GM18505 (cell line): ENCODE data around the gene DIP2B.

Experiments used
- ATAC-seq: cut with Tn5 transposase; IDR thresholded peaks from one replicate; pipeline ENCODE4 v1.9.1; 2021; ENCODE audit not compliant: unreplicated experiment
- POLR2A ChIP-seq: IDR thresholded peaks from 4 replicates; pipeline ENCODE4 v1.6.1; 2011; ENCODE audit warnings: borderline replicate concordance; ENCODE audit not compliant: insufficient read depth, insufficient read length; ENCODE audit errors: extremely low read depth

The DIP2B gene

DNA sequence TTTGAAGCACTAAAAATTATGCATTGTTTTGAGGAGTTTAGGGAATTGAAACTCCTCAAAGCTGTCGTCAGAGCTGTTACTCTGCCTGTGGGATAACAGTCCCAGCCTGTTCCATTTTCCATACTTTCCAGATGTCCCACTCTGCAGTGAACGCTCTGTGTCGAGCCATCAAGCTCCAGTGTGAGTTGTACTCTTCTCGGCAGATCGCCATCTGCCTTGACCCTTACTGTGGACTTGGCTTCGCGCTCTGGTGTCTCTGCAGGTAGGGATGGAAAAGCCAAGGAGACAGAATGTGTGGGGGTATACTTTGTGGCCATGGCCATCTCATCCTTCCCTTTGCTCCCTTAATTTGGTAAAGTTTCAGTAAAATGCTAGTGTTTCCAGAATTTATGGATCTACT, 223.6 kb downstream of the DIP2B start:
- TF ChIP-seq POLR2A = no peak
- no peak for ATAC-seq

DNA sequence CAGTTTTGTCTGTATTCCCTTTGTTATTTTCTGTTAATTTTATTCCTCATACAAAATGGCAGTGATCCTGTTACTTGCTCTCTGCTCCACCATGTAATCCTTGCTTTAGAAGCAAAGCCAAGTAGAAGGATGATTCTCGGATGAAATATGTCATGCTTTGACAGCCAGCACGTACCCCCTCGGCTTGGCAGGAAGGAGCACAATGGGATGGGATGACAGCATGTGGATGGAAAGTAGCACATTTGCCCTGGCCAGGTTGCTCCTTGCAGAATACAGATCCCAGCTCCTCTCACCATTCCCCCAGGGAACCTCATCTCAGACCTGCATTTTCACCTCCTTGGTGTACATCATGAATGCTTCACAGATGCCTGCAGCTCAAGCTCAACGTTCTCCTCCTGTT, 224.1 kb downstream of the DIP2B start:
- TF ChIP-seq POLR2A = no peak

DNA sequence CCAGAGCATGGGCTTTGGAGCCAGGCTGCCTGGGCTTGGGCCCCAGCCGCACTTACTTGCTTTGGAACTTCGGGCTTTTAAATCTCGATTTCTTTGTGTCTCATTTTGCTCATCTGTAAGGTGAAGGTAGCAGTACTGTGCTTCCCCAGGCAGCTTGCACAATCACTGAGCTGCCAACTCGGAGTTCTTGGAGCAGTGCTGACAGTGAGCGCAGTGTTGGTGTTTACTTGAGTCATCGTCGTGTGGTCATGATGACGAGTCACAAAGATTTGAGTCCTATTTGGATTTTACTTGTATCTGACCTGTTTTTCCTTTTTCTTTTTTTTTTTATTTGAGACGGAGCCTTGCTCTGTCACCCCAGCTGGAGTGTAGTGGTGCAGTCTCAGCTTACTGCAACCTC, 227.8 kb downstream of the DIP2B start:
- TF ChIP-seq POLR2A = no peak

More for the DNA sequence above, 224.1 kb downstream of the DIP2B start:
- ATAC-seq = no peak

DNA sequence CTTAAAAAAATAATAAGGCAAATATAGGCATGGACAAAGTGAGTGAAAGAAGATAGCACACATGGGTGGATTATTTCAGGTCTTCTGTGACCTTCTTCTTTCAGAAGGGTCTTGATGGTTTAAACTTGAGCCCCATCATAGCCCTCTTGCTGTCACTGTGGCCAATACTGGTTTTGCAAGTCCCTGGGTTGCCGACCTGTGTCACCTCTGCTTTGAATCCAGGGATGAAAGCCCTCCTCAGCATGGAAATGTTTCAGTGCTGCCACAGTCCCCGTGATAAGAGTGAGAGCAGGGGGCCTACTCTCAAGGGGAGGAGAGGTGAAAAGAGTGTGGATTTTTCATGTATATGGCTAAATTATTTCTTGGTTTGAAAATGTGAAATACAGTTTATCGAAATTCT, 228.9 kb downstream of the DIP2B start:
- no peak for TF ChIP-seq POLR2A
- ATAC-seq = no peak

More for the DNA sequence above, 227.8 kb downstream of the DIP2B start:
- ATAC-seq = no peak

DNA sequence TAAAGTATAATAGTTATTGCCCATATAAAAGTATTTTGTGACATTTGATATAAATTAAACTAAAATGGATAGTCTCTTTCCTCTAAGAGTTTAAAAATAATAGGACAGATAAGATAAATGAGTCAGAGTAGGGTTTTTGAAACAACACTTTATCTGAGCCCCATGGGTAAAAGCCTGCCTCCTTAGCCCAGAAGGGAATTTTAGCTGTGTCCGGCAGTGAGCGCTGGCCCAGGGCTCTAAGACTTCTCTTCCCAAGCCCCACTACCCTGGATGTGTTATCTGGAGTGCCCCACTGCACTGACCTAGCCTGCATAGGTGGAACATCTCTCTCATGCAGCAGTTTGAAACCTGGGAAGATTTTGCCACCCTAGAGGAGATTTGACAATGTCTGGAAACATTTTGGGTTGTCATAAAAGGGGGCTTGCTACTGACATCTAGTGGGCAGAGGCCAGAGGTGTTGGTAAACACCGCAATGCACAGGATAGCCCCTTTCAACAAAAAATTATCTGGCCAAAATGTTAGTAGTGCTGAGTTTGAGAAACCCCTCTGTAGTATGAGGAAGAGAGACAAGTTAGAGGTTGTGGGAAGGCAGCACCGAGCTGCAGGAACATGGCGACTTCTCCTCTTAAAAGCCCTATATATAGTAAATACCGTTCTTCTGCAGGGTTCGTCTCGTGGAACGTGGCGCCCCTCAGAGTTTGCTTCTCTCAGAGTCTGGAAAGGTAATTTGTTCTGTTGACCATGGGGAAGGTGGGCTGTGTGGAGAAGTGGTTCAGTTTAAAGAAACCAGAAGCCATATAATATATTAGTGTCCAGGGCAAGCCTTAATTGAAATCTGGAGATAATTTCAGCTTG, 229.9 kb downstream of the DIP2B start:
- TF ChIP-seq POLR2A = no peak
- no peak for ATAC-seq

DNA sequence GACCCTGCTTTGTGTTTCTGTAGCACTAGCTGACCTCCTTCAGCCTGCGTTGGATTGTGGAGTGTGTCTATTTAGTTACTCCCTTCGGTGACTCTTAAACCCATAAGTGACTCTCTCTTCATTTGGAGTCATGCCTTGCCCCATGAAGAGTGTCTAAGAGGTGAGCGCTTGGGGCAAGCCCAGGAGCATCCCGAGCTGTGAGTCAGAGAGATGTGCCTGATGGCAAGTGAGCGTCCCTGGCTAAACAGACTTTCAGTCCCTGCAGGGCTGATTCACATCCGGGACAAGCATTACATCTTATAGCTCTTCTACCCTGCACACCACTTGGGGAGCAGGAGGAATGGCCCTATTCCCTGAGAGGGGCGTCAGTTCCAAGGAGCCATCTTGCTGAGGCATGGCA, 234.8 kb downstream of the DIP2B start:
- no peak for ATAC-seq
- no peak for TF ChIP-seq POLR2A

DNA sequence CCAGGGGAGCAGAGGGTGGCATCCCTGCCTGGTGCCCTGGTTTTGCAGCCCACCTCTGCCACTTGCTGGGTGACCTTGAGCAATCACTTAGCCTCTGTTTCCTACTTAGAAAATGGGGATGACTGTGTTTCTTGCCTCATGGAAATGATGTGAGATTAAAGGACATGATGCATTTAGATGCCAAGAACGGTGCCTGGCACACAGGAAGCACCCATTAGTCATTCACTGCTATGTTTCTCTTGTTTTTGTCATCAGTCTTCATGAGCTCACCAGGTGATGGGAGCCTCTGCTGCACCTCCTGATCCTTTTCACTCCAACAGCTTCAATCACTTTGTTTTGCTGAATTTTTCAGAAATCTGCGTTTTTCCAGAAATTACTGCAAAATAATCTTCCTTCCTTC, 235.5 kb downstream of the DIP2B start:
- ATAC-seq = no peak
- no peak for TF ChIP-seq POLR2A

DNA sequence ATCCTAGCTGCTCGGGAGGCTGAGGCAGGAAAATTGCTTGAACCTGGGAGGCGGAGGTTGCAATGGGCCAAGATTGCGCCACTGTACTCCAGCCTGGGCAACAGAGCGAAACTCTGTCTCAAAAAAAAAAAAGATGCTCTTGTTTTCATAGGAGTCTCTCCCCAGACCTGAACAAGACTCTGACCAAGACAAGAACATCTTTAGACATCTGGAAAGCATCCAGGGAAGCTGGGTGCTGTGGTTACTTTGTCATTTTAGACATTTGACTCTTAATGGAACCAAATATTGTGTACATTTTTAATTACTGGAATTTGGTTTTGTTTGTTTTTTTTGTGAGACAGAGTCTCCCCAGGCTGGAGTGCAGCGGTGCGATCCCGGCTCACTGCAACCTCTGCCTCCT, 238.0 kb downstream of the DIP2B start:
- no peak for ATAC-seq
- no peak for TF ChIP-seq POLR2A

DNA sequence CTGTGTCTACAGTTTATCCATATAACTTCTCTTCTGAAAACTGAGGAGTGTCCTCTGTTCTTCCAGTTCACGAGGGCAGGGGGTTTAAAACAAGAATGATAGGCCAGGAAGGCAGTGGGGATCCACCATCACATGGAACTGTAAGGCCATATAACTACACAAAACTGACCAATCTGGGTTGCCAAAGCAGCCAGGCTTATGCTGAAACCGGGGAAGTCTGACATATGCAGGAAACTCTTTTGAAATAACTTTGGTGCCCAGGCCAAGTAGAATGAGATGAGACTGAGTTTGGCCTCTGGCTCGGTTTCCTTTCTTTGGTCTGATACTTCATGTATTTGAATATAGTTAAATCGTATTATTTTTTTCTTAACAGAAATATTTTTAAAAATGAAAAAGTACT, 241.1 kb downstream of the DIP2B start:
- no peak for TF ChIP-seq POLR2A
- no peak for ATAC-seq

DNA sequence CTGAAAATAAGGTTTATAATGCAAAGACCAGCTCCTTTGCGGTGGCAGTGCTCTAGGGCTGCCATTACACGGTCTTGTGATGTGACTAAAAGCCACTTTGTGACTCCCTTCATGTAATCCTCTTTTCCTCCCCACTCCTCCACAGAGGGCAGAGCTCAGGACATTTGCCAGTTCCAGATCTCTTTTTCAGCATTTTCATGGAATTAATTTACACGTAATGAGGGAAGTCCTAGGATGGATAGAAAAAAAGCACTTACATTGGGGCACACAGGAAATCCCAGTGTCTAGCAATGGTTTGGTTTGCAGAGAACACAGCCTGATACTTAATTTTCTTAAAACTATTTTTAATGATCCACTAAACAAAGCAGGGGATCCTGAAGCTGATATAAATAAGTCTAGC, 241.6 kb downstream of the DIP2B start:
- ATAC-seq = no peak

DNA sequence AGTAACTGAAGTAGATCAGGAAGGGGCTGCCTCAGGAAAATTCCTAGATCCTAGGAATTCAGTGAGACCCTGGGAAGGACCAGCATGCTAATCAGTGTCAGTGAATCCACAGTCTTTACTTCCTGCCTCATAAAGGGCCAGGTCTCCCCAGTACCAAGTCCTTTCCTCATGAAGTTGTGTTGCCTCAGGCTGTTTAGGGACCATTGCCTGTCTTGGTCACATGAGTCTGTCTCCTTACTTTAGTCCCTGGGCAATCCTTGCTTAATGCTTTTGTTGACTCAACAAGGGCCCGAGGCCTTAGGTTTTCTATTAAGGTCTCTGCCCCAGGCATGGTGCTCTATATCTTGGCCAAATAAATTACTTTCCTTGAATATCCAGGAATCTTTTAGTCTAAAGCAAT, 243.0 kb downstream of the DIP2B start:
- TF ChIP-seq POLR2A = no peak
- no peak for ATAC-seq

More for the DNA sequence above, 241.6 kb downstream of the DIP2B start:
- TF ChIP-seq POLR2A = no peak

DNA sequence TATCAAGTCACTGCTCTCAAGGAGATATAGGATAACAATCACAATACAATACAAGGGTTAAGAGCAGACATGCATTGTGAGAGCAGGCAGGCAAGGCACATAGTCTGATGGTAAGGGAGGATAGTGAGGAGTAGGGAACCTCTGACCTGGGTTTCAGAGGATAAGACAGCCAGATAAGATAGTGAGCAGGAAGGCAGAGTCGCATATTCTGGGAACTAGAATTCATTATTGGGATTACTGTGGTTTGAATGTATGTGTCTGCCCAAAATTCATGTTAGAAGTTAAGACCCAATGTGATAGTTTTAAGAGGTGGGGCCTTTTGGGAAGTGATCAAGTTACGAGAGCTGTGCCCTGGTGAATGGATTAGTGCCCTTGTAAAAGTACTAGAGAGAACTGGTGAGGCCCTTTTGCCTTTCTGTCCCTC, 244.7 kb downstream of the DIP2B start:
- no peak for TF ChIP-seq POLR2A
- ATAC-seq = no peak

DNA sequence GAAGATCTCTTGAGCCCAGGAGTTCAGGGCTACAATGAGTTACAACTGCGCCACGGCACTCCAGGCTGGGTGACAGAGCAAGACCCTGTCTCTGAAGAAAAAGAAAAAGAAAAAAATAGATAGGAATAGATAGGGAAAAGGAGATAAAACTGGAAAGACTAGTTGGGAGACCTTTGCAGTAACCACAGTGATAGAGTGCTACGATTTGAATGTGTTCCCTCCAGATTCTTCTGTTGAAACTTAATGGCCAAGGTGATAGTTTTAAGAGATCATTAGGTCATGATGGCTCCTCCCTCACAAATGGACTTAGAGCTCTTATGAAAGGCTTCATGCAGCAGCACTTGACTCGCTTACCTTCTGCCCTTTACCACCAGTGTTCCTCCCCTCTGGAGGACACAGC, 245.6 kb downstream of the DIP2B start:
- ATAC-seq = no peak
- no peak for TF ChIP-seq POLR2A

DNA sequence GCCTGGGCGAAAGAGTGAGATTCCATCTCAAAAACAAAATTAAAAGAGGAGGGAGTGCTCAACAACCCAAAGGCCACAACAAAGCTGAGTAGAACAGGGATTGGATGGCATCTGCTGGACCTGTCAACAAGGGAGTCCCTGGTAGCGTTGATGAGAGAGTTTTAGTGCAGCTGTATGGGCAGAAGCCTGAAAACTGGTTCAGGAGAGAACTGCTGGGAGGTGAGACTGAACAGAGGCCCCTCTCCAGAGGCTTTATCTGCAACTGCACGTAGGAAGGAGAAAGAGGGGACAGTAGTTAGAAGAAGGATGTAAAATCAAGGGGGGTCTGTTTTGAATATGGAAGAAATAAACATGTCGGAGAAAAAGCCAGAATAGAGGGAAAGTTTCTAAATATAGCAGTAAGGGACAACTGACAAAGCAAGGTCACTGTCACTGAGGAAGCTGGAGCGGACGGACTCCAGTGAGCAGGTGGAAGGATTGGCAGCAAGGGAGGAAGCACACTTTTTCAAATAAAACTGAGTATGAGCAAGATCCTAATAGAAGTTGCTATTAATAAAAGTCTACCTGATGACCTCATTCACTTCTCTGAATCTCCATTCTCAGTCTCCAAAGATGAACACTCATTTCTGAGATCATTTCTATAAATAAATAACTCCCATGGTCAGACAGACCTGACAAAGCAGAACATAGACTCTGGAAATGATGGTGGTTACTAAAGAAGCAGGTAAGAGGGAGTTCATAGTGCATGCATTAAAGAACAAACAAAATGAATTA, 247.3 kb downstream of the DIP2B start:
- TF ChIP-seq POLR2A = no peak
- no peak for ATAC-seq
